Esophagus (tissue), 2 donors: Measurements from ENCODE around the gene SEPTIN2. TPM values are rescaled to one million over a fixed set of nuclear protein-coding genes. Genes with fewer than 3 reads are reported as not detected.
"Not testable (repeated sequence)": the region's sequence is repeated elsewhere in the genome, so short reads cannot be mapped to it uniquely, and the experiment has no call there.

Experiments used
- H3K27ac ChIP-seq, 2 donors: one replicate each; pipeline ENCODE4 v1.5.1; 2013; ENCODE audit warnings: low read depth in 2 of 2, mild to moderate bottlenecking in 2 of 2, inconsistent platforms in 1 of 2, low read length in 1 of 2, moderate library complexity in 1 of 2
- H3K27me3 ChIP-seq, 2 donors: one replicate each; pipeline ENCODE4 v1.6.1; 2013; ENCODE audit warnings: low read length in 2 of 2, control low read depth in 1 of 2, mild to moderate bottlenecking in 1 of 2; ENCODE audit not compliant: insufficient read depth in 2 of 2, control insufficient read depth in 1 of 2
- H3K36me3 ChIP-seq, 2 donors: one replicate each; pipeline ENCODE4 v1.6.1; 2013; ENCODE audit warnings: low read length in 1 of 2; ENCODE audit not compliant: control insufficient read depth in 2 of 2, insufficient read depth in 2 of 2
- H3K4me1 ChIP-seq, 2 donors: one replicate each; pipeline ENCODE4 v1.6.1; 2013; ENCODE audit warnings: low read length in 1 of 2; ENCODE audit not compliant: control insufficient read depth in 2 of 2, insufficient read depth in 2 of 2
- H3K4me3 ChIP-seq, 2 donors: one replicate each; pipeline ENCODE4 v1.5.1; 2013; ENCODE audit warnings: low read length in 2 of 2, mild to moderate bottlenecking in 2 of 2, low read depth in 1 of 2, moderate library complexity in 1 of 2
- H3K9me3 ChIP-seq, 2 donors: one replicate each; pipeline ENCODE4 v1.6.1; 2013; ENCODE audit warnings: mild to moderate bottlenecking in 2 of 2, low read depth in 1 of 2, low read length in 1 of 2, moderate library complexity in 1 of 2; ENCODE audit not compliant: control insufficient read depth in 2 of 2, insufficient read depth in 1 of 2
- WGBS, 2 donors: extraction: QIAGEN DNeasy Blood & Tissue Kit; methylation state at CpG; one replicate each; pipeline ENCODE4 v1.1.7; 2013; 5-methylcytosine and 5-hydroxymethylcytosine counted together
- polyA plus RNA-seq, 2 donors: library from polyadenylated mRNA; stranded (reverse); fragments of 200-250 nt; gene quantifications; one replicate each; pipeline ENCODE4 v1.2.3, GENCODE V29; 2013
- donor health status: healthy with polysubstance abuse.
- donor health status: Bipolar disorder and iron deficiency.

Gene SEPTIN2
- polyA plus RNA-seq, 2 donors: 63.6 to 95.6 TPM

DNA sequence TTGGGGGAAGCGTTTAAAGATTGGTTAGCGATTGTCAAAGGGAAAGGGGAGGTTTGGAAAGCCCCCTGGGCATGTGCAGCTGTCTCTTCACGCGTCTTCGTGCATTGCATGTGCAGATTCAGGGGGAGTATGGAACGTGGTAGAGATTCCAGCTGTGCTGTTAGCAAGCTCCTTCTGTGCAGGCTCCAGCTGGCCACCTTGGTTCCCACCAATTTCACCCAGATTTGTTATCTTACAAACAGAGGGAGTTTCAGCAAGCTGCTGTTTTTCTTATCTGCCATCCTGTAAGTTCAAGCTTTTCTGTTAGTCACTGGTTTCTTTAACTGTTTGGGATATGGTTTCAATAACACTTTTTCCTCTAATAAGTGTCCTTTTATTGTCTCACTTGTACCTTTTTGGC is 70.8 kb downstream of the SEPTIN2 start:
- peaks cover 0 to 8% of the 10 kb centered on the region in 2 donors for H3K36me3 ChIP-seq
- H3K4me1 ChIP-seq: peaks cover 5 to 12% of the 10 kb centered on the region in 2 donors
- H3K27ac ChIP-seq: no peak overlapping the region
- H3K27me3 ChIP-seq: no peaks in the 10 kb centered on the region
- no peaks in the 10 kb centered on the region for H3K9me3 ChIP-seq
- H3K4me3 ChIP-seq: no peak overlapping the region
- 83 to 89% methylated on average over 6 of the region's 6 CpGs for WGBS, 2 donors

DNA sequence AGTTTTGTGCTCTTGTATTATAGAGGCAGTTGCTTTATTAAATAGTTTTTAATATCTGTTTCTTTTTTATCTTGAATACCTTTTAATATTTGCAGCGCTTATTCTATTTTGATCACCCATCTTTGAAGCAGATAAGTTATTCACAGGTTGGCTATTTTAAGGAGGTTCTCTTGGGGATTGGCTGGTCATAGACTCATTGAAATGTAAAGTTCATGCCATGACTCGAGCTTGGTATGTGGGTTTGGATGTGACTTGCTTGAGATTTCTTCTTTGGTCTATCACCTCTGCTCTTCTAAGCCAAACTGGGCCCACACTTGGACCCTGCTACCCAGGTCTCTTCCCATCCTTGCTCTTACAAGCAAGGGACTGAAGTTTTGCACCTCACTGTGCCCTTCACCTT is 74.0 kb downstream of the SEPTIN2 start:
- peaks cover 0 to 4% of the 10 kb centered on the region in 2 donors for H3K36me3 ChIP-seq
- no peaks in the 10 kb centered on the region for H3K27me3 ChIP-seq
- H3K4me1 ChIP-seq: peaks cover 0 to 15% of the 10 kb centered on the region in 2 donors
- WGBS, 2 donors: 67 to 68% methylated on average over 2 of the region's 2 CpGs
- no peaks in the 10 kb centered on the region for H3K9me3 ChIP-seq
- H3K27ac ChIP-seq: no peak overlapping the region
- no peak overlapping the region for H3K4me3 ChIP-seq

DNA sequence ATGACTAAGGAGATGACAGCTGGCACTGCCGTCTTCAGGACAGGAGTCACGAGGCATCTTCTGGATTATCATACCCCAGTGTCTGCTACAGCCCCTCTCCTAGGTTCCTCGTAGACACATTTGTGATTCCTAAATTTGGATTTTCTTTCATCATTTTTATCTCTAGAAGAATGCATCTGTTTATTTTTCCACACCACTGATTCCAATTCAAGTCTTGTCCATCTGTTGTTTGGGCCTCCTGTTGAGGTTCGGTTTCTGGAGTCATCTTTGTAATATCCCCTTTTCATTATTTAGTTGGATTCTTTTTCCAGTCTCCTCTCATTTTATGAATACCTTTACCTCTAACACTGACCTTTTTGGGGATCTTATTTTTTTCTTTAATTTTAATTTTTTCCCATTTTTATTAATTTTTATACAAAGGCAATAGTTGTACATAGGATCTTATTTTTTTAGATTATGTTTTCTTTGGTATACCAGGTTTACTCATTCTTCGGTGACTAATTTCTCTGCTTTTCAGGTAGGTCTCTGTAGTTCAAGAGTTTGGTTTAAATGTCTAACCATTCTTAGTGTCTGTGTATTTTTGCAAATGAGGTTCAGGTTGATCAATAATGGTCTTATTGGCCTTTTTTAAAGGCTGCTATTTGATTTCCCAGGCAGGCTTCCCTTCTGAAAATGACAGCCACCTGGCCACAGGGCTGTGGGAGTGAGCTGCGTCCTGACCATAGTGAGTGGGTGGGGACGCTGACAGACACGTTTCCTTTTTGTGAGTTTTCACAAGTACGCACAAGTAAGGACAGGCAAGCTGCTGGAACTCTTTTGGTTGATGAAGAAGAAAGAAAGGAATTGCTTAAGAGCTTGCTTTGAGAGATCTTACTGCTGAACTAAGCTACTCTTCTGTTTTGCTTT is 74.8 kb downstream of the SEPTIN2 start:
- Histone ChIP-seq H3K4me3 (no peak overlapping the region), H3K36me3 (peaks cover 0 to 5% of the 10 kb centered on the region in 2 donors), H3K9me3 (no peaks in the 10 kb centered on the region), H3K4me1 (peaks cover 0 to 15% of the 10 kb centered on the region in 2 donors), H3K27ac (peak overlapping the region; percentile 30 to 74), H3K27me3 (no peaks in the 10 kb centered on the region)
- 66 to 73% methylated on average over 9 of the region's 9 CpGs for WGBS, 2 donors

DNA sequence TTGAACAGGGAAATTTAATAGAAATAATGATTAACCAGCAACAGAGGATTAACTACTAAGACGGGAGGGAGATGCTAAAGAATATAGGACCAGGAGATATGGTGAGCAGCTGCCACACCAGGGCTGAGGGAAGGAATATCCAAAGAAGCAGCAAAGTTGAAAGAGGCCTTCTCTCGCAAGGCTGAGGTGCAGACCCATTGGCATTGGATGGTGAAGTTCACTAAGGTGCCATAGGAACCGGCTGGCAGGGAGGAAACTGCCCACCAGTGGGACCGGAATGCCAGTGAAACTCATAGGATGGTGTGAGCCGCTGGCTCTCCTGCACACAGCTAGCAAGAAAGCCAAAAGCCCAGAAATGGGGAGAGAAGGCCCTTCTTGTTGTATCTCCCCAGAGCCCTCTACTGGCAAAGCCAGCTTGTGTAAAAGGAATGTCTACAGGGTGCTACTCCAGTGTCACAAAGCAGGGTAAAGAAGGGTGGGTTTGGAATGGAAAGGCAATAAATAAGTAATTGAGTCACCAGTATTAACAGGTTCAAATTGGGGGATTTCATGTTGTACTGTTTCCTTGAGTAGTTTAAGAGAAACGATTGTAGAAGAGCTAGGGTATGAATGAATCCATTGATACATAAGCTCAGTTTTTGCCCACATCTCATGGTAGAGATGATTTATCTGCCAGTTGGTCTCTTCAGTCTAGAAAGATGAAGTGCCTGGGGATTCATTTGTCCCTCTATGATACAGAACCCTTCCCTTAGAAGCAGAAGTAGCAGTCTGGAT is 76.4 kb downstream of the SEPTIN2 start:
- Histone ChIP-seq H3K4me3 (no peak overlapping the region), H3K4me1 (peaks cover 0 to 11% of the 10 kb centered on the region in 2 donors), H3K9me3 (no peaks in the 10 kb centered on the region), H3K27ac (peak overlapping the region in 1 of 2 donors; percentile 85), H3K36me3 (peaks cover 0 to 2% of the 10 kb centered on the region in 2 donors), H3K27me3 (no peaks in the 10 kb centered on the region)
- WGBS, 2 donors: 76 to 84% methylated on average over 6 of the region's 6 CpGs

DNA sequence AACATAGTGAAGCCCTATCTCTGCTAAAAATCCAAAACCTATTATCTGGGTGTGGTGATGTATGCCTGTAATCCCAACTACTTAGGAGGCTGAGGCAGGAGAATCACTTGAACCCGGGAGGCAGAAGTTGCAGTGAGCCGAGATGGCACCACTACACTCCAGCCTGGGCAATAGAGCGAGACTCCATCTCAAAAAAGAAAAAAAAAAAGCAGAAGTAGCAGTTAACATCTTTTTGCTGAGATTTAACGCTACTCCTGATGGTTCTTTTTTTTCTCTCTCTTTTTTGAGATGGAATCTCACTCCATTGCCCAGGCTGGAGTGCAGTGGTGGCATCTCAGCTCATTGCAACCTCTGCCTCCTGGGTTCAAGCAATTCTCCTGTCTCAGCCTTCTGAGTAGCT is 77.0 kb downstream of the SEPTIN2 start:
- H3K27me3 ChIP-seq, H3K27ac ChIP-seq, H3K4me3 ChIP-seq, H3K36me3 ChIP-seq, H3K9me3 ChIP-seq: not testable (repeated sequence)
- peaks cover 0 to 11% of the 10 kb centered on the region in 2 donors for H3K4me1 ChIP-seq
- WGBS, 2 donors: 93 to 99% methylated on average over 4 of the region's 4 CpGs

DNA sequence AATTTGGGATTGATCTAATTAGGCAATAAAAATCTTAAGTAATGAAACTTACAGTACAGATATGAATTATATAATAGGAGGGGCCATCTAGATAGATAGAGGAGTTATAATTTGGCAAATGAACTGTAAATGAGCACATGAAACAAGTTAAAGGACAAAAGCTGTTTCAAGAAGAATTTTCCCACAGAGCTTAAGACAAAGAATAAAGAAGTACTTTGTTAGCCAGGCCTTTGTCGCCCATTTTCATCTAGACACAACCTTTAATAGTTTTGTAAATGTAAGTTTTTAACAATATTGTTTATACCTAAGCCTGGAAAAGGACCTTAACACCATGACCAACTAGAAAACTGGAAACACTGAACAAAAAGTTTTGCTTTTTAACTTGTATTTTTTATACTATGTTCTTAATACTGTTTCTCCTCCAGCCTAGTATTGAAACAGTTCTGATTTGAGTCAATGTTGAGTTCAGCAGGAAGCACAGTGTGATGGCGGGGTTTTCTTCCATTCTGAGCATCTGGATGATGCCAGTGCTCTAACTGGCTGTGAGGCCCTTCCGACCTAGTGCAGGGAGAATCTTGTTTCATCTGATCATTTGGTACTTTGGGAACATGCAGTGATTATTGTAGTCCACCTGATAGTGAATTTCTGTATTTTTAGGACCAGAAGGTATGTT is 77.9 kb downstream of the SEPTIN2 start:
- Histone ChIP-seq H3K4me1 (peaks cover 0 to 11% of the 10 kb centered on the region in 2 donors), H3K4me3 (no peak overlapping the region), H3K27me3 (no peaks in the 10 kb centered on the region), H3K9me3 (no peaks in the 10 kb centered on the region), H3K27ac (no peak overlapping the region), H3K36me3 (peaks cover 0 to 2% of the 10 kb centered on the region in 2 donors)
- 87% methylated on average over 3 of the region's 3 CpGs for WGBS, 2 donors

DNA sequence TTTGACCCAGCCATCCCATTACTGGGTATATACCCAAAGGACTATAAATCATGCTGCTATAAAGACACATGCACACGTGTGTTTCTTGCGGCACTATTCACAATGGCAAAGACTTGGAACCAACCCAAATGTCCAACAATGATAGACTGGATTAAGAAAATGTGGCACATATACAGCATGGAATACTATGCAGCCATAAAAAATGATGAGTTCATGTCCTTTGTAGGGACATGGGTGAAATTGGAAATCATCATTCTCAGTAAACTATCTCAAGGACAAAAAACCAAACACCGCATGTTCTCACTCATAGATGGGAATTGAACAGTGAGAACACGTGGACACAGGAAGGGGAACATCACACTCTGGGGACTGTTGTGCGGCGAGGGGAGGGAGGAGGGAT is 81.1 kb downstream of the SEPTIN2 start:
- H3K9me3 ChIP-seq, H3K27ac ChIP-seq, H3K4me3 ChIP-seq, H3K4me1 ChIP-seq, H3K36me3 ChIP-seq, H3K27me3 ChIP-seq: not testable (repeated sequence)
- 95 to 98% methylated on average over 6 of the region's 6 CpGs for WGBS, 2 donors

DNA sequence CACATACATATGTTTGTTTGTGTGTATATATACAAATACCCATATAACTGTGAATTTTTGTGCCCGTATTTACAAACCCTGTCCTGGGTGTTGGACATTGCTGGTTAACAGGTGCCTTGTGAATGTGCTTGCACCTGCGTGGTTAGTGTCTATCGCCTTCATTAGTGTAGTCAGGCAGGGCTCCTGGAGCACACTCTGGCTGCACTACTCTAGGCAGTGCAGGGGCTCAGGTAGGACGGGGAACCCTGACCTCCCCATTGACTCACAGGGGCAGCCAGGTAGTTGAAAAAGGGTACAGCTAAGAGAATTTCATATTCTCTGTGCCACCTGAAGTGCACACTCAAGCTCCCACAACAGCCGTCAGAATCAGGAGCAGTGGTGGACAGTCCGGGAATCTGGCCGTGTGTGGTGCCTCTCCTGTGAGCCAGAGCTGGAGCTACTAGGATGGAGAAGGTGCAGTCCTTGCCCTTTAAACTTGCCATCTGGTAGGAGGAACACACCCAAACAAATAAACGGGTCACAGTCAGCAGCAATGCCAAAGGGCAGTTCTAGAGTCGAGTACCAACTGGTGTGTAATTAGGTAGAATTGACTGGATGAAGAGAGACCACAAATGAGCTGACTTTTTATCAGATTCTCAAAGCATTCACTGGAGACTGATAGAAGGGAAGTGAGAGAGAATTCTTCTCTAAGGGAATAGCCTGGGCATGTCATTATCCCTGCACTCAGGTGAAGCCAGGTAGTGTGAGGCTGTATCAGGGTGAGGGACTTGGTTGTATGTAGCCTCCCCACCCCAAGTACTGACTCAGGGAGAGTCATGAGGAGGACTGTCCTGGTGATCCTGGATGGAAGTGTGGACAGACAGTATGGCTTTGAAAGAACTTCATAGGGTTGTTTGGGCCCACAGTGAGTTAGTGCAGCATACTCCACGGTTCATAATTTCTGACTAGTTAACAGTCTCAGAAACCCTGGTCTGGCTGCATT is 84.5 kb downstream of the SEPTIN2 start:
- Histone ChIP-seq H3K36me3 (no peaks in the 10 kb centered on the region), H3K27me3 (no peaks in the 10 kb centered on the region), H3K27ac (no peak overlapping the region), H3K4me3 (no peak overlapping the region), H3K4me1 (peaks cover 0 to 3% of the 10 kb centered on the region in 2 donors), H3K9me3 (no peaks in the 10 kb centered on the region)
- WGBS, 2 donors: 69 to 81% methylated on average over 10 of the region's 10 CpGs
